ENCODE data around the gene CAPRIN1. TPM values are rescaled to one million over a fixed set of nuclear protein-coding genes. Genes with fewer than 3 reads are reported as not detected.

CAPRIN1 gene
- total and polyA plus RNA-seq, 2 experiments from 2014 or later, result 119 to 365 TPM

DNA sequence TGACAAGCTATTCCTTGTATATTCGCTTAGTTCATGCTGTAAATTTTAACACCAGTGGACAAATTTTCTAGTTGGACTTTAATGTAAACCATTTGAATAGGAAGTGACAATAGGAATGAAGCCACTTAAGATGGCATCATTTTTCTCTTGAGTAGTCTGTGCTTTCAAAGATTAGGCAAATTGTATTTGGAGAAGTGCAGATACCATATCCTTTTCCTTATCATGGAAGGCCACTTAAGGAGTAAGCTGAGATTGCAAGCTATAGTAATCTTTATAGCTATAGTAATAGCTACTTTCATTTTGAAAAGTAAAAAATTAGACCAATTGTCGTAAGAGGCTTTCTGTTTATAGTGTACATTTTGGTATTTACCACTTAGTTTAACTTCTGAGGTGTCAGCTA lies 12.8 kb downstream of the CAPRIN1 start:
- Histone ChIP-seq H3K27me3 (ENCODE audit: insufficient read depth) (no peaks in the 10 kb centered on the region), H3K4me1 (ENCODE audit: insufficient read depth) (no peaks in the 10 kb centered on the region), H3K4me2 (no peak overlapping the region), H3K9me2 (ENCODE audit: insufficient read depth) (no peaks in the 10 kb centered on the region), H3K79me2 (replicated peaks; ENCODE audit: insufficient read depth) (peaks cover 100% of the 10 kb centered on the region), H3F3A (replicated peaks; ENCODE audit: low read depth) (no peaks in the 10 kb centered on the region), H2AFZ (no peak overlapping the region), H3K27ac (ENCODE audit: low read depth) (no peak overlapping the region), H4K20me1 (replicated peaks; ENCODE audit: insufficient read depth) (peaks cover 94% of the 10 kb centered on the region), H3K4me3 (no peak overlapping the region), H3K36me3 (ENCODE audit: insufficient read depth) (peaks cover 6% of the 10 kb centered on the region)
- DNase-seq (ENCODE audit: low spot score) (no peak), ATAC-seq (no peak)
- TF ChIP-seq CREB1 (CRISPR knock-in tag; IDR thresholded peaks at IDR 0.05; ENCODE audit: low read depth) (no peak), NANOG (IDR thresholded peaks at IDR 0.05; ENCODE audit: borderline replicate concordance) (no peak), POLR2AphosphoS5 (IDR thresholded peaks at IDR 0.05; ENCODE audit: low read depth) (no peak), EZH2 (IDR thresholded peaks at IDR 0.05; ENCODE audit: low read depth, unreplicated experiment) (no peak), EZH2phosphoT487 (IDR thresholded peaks at IDR 0.05; ENCODE audit: unreplicated experiment) (no peak), STAT1 (IDR thresholded peaks at IDR 0.05; ENCODE audit: unreplicated experiment) (no peak), ZNF114 (CRISPR knock-in tag; IDR thresholded peaks at IDR 0.05) (no peak), ZNF331 (CRISPR knock-in tag; IDR thresholded peaks at IDR 0.05; ENCODE audit: low read depth) (no peak), JUNB (IDR thresholded peaks at IDR 0.05; ENCODE audit: unreplicated experiment) (no peak)
- TF ChIP-seq, protein P1, sequence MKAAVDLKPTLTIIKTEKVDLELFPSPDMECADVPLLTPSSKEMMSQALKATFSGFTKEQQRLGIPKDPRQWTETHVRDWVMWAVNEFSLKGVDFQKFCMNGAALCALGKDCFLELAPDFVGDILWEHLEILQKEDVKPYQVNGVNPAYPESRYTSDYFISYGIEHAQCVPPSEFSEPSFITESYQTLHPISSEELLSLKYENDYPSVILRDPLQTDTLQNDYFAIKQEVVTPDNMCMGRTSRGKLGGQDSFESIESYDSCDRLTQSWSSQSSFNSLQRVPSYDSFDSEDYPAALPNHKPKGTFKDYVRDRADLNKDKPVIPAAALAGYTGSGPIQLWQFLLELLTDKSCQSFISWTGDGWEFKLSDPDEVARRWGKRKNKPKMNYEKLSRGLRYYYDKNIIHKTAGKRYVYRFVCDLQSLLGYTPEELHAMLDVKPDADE (IDR thresholded peaks at IDR 0.05), result no peak
- TF ChIP-seq, protein P2, sequence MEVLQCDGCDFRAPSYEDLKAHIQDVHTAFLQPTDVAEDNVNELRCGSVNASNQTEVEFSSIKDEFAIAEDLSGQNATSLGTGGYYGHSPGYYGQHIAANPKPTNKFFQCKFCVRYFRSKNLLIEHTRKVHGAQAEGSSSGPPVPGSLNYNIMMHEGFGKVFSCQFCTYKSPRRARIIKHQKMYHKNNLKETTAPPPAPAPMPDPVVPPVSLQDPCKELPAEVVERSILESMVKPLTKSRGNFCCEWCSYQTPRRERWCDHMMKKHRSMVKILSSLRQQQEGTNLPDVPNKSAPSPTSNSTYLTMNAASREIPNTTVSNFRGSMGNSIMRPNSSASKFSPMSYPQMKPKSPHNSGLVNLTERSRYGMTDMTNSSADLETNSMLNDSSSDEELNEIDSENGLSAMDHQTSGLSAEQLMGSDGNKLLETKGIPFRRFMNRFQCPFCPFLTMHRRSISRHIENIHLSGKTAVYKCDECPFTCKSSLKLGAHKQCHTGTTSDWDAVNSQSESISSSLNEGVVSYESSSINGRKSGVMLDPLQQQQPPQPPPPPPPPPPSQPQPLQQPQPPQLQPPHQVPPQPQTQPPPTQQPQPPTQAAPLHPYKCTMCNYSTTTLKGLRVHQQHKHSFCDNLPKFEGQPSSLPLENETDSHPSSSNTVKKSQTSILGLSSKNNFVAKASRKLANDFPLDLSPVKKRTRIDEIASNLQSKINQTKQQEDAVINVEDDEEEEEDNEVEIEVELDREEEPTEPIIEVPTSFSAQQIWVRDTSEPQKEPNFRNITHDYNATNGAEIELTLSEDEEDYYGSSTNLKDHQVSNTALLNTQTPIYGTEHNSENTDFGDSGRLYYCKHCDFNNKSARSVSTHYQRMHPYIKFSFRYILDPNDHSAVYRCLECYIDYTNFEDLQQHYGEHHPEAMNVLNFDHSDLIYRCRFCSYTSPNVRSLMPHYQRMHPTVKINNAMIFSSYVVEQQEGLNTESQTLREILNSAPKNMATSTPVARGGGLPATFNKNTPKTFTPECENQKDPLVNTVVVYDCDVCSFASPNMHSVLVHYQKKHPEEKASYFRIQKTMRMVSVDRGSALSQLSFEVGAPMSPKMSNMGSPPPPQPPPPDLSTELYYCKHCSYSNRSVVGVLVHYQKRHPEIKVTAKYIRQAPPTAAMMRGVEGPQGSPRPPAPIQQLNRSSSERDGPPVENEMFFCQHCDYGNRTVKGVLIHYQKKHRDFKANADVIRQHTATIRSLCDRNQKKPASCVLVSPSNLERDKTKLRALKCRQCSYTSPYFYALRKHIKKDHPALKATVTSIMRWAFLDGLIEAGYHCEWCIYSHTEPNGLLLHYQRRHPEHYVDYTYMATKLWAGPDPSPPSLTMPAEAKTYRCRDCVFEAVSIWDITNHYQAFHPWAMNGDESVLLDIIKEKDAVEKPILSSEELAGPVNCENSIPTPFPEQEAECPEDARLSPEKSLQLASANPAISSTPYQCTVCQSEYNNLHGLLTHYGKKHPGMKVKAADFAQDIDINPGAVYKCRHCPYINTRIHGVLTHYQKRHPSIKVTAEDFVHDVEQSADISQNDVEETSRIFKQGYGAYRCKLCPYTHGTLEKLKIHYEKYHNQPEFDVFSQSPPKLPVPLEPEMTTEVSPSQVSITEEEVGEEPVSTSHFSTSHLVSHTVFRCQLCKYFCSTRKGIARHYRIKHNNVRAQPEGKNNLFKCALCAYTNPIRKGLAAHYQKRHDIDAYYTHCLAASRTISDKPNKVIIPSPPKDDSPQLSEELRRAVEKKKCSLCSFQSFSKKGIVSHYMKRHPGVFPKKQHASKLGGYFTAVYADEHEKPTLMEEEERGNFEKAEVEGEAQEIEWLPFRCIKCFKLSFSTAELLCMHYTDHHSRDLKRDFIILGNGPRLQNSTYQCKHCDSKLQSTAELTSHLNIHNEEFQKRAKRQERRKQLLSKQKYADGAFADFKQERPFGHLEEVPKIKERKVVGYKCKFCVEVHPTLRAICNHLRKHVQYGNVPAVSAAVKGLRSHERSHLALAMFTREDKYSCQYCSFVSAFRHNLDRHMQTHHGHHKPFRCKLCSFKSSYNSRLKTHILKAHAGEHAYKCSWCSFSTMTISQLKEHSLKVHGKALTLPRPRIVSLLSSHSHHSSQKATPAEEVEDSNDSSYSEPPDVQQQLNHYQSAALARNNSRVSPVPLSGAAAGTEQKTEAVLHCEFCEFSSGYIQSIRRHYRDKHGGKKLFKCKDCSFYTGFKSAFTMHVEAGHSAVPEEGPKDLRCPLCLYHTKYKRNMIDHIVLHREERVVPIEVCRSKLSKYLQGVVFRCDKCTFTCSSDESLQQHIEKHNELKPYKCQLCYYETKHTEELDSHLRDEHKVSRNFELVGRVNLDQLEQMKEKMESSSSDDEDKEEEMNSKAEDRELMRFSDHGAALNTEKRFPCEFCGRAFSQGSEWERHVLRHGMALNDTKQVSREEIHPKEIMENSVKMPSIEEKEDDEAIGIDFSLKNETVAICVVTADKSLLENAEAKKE (CRISPR knock-in tag; IDR thresholded peaks at IDR 0.05), result no peak
- TF ChIP-seq, protein P3, sequence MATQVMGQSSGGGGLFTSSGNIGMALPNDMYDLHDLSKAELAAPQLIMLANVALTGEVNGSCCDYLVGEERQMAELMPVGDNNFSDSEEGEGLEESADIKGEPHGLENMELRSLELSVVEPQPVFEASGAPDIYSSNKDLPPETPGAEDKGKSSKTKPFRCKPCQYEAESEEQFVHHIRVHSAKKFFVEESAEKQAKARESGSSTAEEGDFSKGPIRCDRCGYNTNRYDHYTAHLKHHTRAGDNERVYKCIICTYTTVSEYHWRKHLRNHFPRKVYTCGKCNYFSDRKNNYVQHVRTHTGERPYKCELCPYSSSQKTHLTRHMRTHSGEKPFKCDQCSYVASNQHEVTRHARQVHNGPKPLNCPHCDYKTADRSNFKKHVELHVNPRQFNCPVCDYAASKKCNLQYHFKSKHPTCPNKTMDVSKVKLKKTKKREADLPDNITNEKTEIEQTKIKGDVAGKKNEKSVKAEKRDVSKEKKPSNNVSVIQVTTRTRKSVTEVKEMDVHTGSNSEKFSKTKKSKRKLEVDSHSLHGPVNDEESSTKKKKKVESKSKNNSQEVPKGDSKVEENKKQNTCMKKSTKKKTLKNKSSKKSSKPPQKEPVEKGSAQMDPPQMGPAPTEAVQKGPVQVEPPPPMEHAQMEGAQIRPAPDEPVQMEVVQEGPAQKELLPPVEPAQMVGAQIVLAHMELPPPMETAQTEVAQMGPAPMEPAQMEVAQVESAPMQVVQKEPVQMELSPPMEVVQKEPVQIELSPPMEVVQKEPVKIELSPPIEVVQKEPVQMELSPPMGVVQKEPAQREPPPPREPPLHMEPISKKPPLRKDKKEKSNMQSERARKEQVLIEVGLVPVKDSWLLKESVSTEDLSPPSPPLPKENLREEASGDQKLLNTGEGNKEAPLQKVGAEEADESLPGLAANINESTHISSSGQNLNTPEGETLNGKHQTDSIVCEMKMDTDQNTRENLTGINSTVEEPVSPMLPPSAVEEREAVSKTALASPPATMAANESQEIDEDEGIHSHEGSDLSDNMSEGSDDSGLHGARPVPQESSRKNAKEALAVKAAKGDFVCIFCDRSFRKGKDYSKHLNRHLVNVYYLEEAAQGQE (IDR thresholded peaks at IDR 0.05; ENCODE audit: unreplicated experiment), result no peak
- TF ChIP-seq, protein P4, sequence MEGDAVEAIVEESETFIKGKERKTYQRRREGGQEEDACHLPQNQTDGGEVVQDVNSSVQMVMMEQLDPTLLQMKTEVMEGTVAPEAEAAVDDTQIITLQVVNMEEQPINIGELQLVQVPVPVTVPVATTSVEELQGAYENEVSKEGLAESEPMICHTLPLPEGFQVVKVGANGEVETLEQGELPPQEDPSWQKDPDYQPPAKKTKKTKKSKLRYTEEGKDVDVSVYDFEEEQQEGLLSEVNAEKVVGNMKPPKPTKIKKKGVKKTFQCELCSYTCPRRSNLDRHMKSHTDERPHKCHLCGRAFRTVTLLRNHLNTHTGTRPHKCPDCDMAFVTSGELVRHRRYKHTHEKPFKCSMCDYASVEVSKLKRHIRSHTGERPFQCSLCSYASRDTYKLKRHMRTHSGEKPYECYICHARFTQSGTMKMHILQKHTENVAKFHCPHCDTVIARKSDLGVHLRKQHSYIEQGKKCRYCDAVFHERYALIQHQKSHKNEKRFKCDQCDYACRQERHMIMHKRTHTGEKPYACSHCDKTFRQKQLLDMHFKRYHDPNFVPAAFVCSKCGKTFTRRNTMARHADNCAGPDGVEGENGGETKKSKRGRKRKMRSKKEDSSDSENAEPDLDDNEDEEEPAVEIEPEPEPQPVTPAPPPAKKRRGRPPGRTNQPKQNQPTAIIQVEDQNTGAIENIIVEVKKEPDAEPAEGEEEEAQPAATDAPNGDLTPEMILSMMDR (conservative IDR thresholded peaks at IDR 0.05; ENCODE audit: low read depth in 2 of 2), result no peak
- Mint-ChIP-seq H3K36me3 (ENCODE audit: low read depth) (peaks cover 60% of the 10 kb centered on the region), H3K27ac (no peak overlapping the region), H3K27me3 (ENCODE audit: insufficient read depth, low read depth, poor library complexity) (no peaks in the 10 kb centered on the region), H3K4me1 (peaks cover 21% of the 10 kb centered on the region), H3K9me3 (no peaks in the 10 kb centered on the region), H3K4me3 (no peak overlapping the region)

All from GM23338 (cell line).